IPS-NIHi7 (cell line): ENCODE data around the gene GARS1.

Experiments used
- DNase-seq: peaks from one replicate; pipeline ENCODE4 v3.0.0; 2012; ENCODE audit warnings: mixed read lengths; ENCODE audit errors: extremely low spot score

Gene GARS1

DNA sequence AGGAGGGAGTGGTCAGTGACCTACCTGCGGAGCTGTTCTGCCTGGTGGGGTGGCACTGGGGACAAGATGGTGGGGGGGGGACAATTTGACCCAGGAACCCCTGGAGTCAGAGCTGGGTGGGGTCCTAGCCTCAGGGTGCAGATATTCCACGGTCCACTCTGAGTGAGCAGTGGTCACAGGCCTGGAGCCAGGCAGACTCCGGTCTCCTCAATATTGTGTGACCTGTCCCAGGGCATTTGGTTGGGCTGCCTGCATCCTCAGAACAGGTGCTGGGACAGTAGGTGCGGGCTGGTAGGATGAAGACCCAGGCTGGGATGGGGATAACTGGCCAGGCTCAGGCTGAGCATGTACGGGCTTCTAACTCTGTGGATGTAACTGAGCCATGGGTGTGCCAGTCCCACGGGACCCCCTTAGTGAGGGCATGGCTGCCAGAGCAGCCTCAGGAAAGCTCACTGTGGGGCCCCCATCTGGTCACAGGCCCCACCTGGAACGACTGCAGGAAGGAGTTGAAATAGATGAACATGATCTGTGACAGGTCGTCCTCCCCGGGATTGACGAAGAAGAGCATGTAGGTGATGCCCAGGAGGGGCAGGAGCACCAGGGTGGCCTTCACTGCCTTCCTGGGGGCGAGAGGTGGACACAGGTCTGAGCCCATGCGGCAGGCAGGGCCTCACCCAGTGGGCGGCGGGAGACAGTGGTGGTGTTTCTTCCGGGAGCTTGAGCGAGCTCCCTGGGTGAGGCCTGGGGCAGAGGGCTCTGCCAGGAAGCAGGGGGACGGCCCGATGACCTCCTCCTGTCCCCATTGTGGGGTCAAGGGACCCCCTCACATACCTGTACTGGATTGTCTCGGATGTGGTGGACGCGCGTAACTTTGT is 60.7 kb downstream of the GARS1 start:
- no peak for DNase-seq

DNA sequence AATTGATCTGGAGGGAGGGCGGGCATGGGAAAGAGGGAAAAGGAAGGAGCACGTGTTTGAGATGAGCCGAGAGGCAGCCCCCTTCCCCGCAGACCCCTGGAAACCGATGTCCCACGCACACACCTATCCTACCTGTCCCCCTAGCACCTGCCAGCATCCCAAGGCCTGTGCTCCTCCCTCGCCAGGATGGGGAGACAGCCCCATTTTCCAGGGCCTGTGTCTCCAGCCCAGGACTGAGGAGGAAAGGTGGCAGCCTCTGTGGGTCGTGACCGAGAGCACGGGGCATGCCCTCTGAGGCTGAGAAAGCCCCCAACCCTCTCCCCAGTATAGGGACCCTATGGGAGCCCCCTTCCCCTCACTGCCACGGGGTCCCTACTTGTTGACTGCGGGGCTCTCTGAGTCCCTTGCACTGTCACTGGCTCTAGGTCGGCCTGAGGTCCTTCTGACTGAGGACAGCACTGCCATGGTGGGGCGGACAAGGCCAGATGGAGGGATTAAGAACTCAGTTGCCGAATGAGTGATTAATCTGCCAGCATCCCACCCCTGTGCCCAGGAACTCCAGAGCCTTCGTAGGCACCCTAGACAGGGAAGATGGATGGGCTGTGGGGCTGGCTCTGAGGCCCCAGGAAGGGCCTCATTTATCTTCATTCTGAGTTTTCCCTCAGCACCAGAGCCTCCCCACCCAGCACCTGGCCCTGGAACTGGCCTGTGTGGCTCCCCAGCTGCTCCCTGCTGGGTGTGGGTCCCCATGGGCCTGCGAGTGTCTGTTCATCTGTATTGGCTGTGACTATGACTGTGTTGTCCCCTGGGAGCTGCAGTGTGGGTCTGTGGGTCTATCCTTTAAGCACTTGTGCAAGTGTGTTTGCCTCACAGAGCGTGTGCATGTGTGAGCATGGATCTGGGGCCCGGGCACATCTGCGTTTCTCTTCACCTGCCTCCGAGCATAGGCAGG is 61.6 kb downstream of the GARS1 start:
- no peak for DNase-seq

DNA sequence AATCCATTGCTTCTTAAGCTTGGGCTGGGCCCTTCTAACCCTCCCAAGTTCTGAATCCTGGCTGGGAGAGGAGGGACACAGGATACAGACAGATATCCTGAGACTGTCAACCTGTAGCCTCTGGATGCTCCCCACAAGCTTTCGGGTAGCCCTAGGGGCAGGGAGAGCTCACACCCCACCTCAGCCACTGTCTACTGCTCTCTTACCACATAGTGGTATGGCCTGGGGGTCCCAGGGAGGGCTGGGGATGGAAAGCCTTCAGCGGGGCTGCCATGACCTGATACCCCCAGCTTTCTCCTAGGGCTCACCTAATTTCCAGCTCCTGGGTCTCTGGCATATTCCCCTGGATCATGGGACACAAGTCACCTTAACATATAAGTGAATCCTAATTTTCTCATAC is 62.5 kb downstream of the GARS1 start:
- no peak for DNase-seq

DNA sequence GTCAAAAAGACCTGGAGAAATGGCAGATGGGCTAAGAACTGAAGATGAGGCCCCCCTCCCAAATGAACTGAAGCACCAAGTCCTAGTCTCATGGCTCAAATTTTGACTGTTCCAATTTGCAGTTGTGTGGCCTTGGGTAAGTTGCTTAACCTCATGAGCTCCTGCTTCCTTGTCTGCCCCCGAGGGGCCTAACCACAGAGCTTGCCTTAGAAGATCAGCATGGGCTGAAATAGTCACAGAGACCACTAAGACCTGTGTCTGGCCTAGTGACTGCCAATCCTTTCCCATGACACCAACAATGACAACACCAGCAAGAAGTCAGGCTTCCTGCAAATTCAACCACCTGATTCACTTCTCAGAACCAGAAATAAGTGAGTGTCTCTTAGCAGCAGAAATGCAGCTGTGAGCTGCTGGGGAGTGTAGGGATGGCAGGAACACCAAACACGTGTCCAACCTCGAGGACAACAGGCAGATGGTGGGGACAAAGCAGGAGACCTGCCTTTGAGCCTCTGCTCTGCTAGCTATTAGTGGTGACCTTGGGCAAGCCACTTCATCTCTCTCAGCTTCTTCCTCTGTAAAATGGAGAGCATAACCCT is 63.9 kb downstream of the GARS1 start:
- DNase-seq: no peak

DNA sequence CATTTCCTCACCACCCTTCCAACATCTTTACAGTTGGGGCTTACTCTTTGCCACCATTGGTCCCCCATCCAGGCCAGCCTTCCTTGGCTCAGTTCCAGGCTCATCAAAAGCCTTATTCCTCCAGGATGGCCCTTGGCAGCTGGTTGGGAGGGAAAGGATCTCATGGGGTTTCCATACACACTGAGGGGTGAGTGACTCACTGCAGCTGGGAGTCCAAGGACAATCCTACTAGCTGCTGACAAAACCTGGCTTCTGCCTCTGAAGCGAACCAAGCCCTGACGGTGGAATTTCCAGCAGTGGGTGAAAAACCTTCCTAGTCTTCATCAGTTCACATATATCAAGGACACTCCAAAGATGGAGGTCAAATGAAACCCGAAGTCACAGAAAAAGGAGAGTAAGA is 64.6 kb downstream of the GARS1 start:
- DNase-seq: no peak

DNA sequence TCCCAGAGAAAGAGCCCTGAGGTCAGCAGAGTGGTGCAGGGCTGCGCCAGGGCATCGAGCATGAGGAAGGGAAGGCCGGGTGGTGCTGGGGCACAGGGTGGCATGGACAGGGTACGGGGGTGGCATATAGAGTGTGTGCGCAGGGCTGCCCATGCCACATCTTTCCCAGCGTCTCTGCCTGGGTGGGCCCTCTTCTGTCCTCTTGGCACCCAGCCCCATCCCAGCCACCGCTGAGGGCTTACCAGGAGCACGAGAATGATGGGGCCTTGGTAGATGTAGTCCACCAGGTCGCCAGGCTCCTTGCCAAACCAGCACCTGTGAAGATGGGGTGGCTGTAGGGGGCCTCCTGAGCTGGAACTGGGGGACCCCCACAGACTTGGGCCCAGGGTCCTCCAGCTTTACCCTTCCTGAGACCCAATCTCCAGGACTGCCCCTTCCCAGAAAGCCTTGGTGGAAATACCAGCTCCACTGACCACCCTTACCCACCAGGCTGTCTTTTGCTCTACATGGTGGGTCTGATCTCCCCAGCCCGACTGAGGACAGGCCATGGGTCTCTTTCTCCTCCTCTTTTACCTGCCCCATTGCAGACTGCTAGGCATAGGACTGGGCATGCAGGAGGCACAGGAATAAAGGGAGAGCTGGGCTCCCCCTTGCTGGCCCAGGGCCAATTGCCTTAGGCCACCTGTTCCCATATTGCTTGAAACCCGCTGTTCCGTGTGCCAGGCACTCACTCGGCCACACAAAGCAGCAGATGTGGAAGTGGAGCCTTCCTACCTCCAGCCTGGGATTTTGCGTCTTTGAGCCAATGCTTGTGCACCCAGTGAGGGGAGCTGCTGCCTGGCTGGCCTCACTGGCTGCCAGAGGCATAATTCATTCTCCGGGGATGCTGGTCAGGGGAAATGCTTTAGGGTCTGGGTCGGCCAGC is 65.9 kb downstream of the GARS1 start:
- no peak for DNase-seq

DNA sequence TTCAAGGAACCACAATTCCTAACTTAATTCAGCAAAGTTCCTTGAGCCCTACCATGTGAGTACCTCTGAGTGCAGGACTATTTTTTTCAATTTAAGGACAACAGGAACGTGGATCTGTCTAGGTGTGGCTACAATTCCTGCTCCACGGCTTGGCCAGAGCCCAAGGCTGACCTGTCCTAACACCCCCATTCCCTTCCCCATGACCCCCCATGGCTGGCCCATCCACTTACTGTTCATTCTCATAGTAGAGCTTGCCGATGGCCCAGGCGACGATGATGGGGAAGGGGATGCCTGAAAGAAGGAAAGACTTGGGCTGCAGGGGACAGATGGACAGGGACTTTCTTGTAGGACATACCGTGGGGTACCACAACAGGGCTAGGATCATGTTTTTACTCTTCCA is 67.2 kb downstream of the GARS1 start:
- no peak for DNase-seq

DNA sequence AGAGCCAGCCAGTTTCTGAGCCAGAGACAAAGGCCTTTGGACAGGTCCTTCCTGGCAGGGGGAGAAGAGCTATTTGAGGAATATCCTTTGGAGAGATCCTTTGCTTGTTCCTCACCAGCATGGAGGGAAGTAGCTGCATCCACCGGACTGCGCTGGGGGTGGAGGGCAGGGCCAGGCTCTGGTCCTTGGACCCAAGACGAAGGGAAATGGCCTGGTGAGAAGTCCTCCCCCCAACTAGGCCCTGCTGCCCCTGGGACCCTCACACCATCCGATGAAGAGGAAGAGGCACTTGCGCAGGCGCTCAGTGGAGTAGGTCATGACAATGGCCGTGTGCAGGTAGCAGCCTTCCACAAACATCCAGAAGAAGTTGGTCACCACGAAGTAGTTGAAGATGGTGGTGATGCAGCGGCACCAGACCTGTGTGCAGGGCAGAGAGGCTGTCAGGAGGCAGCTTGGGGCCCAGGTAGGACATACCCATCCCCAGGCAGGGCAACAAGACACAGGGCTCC is 67.8 kb downstream of the GARS1 start:
- no peak for DNase-seq

DNA sequence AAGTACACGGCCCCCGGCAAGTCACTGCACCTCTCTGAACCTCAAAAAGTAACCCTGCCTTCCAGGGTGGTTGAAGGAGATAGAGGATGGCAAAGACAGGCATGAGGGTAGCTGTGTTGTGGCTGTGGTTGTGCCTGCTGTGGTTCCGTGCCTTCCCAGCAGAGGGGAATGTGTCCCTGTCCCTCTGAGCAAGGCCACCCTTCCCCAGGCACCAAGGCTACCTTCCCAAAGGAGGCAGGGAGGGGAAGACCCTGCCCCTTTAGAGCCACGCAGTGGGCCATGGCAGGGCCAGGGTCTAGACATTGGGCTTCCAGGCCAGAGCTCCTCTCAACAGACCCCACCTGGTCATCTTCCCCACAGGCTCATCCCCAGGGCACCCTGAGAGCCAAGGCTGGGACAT is 68.7 kb downstream of the GARS1 start:
- DNase-seq: no peak

DNA sequence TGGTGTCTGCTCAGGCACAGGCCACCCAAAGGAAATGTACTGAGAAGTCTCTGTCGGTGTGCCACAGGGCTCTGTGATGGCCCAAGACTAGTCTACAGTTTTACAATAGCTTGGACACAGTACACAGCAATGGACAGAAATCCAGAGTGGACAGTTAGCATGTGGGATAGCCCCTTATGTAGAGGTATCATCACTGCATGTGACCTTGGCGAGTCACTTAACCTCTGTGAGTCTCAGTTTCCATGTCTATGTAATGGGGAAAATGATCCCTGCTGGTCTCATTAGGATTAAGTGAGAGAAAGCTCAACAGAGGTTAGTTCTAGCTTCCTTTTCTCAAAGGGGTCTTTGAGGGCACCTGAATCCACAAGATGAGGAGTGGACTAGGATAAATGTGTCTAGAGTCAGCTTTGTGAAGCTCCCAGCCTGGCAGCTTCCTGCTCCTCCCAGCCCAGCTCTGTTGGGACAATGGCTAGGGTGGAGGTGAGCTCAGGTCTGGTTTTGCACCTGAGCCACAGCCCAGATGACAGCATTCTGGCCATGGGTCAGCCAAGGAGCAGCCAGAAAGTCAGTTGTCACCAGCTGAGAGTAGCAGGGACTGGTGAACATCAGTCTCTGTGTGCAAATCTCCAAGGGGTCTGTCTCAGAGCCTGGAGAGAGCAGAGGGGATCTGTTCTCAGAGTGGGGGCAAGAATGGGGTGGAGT is 69.7 kb downstream of the GARS1 start:
- DNase-seq: no peak

DNA sequence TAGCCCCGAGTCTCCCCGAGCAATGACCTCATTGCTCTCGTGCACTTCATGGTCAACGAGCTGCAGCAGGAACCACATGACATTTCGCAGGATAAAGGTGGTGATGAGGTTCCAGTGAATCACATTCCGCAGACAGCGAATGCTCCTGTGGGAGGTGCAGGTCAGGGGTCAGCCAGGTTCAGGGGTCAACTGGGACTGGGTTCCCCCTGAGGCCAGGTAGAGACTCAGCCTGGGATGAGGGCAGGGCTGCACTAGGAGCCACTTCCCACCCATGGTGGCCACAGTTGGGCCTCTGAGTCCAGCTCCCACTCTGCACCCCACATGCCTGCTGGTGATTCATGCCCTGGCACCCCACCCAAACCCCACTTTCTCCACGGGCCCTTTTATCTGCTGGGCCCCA is 70.4 kb downstream of the GARS1 start:
- DNase-seq: no peak

DNA sequence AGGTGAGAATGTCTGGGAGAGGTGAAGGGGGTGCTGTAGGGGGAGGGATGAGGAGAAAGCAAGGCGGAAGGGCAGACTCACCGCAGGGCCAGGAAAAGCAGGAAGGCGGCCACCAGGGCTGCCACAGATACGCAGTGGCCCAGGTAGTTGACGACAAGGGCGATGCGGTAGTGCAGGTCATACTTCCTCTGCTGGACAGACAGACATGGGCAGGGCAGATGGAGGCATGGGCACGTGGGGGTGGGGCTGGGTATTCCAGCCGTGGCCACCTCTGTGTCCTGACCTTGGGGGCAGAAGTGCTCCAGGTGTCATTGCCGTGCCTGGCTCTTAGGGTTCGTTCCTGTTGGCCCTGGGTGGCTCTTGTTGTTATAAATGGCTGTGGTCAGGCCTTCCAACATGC is 70.8 kb downstream of the GARS1 start:
- DNase-seq: no peak

DNA sequence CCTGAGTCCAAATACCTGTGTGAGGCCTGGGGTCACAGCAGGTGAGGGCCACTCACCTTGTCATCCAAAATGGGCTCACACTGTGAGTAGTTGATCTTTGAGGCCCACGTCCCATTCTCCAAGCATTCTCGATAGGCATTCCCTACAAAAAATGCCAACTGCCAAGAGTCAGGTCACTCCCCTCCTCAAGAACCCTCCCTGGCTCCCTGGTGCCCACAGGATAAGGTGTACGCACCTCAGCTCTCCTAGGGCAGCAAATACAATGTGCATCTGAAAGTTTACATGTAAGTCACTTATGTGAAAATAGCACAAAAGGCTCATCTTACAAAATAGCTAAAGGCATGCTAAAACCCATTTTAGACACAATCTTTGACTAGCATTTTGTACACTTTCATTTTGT is 72.5 kb downstream of the GARS1 start:
- no peak for DNase-seq

DNA sequence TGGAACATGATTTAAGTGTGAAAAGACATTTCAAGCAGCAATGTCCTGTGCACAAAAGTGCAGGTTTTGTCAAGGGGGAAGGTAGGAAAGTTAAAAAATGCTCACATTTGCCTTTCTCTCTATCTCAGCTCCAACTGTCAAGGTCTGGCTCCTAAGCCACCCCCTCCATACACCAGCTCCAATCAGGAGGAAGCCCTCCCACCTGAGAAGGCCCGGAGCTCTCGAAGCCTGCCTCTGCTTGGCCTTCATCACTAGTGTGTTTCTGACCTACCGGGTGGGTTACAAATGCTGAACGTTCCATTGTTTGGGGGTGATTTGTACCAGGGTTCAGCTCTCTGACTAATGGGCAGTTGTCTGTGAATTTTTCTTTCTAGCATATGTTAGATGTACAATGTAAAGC is 73.4 kb downstream of the GARS1 start:
- no peak for DNase-seq

DNA sequence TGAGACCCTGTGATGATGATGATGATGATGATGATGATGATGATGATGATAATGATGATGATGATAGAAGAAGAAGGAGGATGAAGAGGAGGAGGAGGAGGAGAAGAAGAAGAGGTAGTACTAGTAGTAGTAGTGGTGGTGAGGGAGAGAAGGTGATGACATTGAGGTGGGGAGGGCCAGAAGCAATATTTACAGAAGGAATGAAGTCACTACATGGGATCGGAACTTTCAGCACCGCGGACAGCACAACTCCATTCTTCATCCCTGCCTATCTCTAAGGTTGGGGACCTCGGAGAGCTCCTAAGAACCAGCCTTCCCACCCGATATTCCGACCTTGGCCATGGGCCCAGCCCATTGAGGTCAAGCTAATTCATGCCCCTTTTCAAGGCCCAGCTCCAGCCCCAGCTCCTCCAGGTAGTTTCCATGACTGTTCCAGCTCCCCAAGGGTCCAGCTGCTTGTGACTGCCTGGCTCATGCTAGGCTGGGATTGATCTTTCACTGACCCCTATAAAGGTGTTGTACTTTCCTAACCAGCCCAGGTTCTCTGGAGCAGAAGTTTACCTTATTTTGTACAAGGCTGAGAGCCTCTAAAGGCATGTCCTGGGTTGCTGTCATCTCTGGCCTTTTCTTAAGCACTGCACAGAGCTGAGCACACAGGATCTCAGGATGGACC is 77.3 kb downstream of the GARS1 start:
- DNase-seq: peak; percentile 91

DNA sequence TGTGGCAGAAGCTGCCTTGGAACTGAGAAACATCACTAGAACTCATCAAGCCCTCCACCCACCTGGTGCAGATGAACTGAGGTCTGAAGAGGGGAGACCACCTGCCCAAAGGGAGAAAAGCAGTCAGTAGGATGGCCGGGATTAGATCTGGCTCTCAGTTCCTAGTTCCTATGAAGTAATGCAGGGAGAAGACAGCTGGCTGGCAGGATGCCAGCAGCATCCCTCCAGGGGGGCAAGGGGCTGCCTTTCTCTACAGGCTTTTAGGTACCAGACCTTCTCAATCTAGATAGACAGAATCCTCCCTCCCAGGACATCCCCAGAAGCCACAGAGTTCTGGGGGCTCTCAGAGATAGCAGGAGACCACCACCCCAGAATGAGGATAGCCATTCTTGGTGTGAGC is 79.7 kb downstream of the GARS1 start:
- DNase-seq: no peak

DNA sequence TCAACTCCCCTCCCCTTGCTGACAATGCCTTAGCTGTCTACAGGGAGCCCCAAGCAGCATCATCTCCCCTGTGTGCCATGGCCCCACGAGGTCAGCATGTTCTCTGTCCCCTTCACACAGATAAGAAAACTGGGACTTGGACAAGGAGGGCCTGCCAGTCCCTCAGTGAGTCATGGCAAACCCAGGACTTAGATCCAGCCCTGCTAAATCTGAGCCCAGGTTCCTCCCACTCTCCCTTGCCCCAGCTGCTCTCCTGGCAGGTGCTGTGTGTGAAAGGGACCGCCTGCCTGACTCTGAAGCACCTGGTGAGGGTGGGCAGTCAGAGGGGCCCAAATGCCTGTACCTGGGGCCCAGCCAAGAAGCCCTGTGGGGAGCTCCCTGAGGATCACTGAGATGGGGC is 80.2 kb downstream of the GARS1 start:
- no peak for DNase-seq

DNA sequence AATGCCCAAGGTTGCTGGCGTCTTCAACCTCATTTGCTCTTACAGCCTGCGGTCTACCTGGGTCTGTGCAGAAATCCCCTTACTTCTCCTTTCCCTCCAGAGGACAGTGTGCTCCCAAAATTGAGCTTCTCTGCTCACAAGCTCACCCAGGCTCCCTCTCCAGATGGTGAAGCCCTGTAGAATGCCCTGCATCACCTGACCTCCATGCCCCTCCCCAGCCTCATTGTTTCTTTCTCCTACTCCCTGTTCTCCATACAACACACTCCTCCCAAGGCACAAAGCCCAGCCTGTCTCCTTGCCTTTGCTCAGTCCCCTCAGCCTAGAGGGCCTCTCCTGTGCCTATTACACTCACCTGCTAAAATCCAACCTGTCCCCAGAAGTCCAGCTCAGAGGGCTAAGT is 84.1 kb downstream of the GARS1 start:
- DNase-seq: no peak

DNA sequence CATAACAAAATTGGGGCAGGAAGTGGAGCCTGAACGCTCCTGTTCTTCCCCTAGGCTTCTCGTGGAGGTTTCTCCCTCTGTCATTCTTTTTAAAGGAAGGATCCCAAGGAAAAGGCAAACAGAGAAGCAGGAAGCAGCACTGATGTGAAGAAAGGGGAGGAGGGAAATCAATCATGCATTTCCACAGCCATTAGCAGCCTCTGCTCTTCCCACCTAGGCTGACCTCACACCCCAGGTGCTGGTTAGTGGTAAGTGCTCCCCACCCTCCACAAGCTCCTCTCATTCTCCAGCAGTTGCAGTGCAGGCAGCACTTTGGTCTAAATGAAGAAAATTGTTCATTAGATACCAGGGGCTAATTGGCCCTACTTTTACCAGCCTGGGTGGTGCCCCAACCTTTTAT is 85.0 kb downstream of the GARS1 start:
- DNase-seq: no peak

DNA sequence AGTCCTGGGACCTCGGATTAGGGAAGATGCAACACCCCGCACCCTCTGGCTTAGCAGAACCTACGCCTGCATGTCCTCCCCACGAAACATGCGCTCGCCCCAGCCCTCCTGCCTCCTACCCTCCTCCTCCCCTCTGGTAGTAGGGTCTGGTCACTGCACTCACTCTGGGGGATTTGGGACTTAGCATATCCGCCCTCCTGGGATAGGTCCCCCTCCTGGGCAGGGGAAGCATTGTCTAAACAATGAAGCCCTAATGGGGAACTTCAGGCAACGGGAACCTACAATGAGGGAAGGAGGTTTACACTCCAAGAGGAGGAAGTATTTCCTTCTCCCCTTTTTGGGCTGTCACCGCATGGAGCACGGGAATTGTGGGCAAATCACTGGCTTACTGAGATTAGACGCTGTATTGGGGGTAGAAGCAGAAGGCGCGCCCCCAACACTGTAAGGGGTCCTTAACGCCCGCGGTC is 86.7 kb downstream of the GARS1 start:
- DNase-seq: peak; percentile 74
